HG03025 (cell line): ENCODE data around the gene PCDHGA7.
"Not testable (repeated sequence)": the region's sequence is repeated elsewhere in the genome, so short reads cannot be mapped to it uniquely, and the experiment has no call there.

Experiments
- ATAC-seq: cut with Tn5 transposase; IDR thresholded peaks from one replicate; pipeline ENCODE4 v1.9.1; 2021; ENCODE audit warnings: mild to moderate bottlenecking, moderate library complexity; ENCODE audit not compliant: unreplicated experiment, low FRiP score

Gene PCDHGA7

GRCh38 chr5:141422742-141423291 lies 40.3 kb downstream of the PCDHGA7 start:
- no peak for ATAC-seq

- ATAC-seq = no peak
Observed at GRCh38 chr5:141427783-141428426, 45.4 kb downstream of the PCDHGA7 start.

GRCh38 chr5:141430332-141431113 lies 48.0 kb downstream of the PCDHGA7 start, which contains the start of gene PCDHGA12:
Gene PCDHGA12, plus strand, starts transcription at chr5:141430507. Its CDS starts 253 bp downstream, at chr5:141430760.
- ATAC-seq = peak; percentile 91

- ATAC-seq = no peak
Observed at GRCh38 chr5:141431286-141431685, 48.7 kb downstream of the PCDHGA7 start.

- ATAC-seq = not testable (repeated sequence)
Observed at GRCh38 chr5:141432308-141432707, 49.8 kb downstream of the PCDHGA7 start.

GRCh38 chr5:141432726-141433125 lies 50.2 kb downstream of the PCDHGA7 start:
- ATAC-seq = not testable (repeated sequence)

- ATAC-seq = no peak
Observed at GRCh38 chr5:141434006-141434405, 51.5 kb downstream of the PCDHGA7 start.
